Mucosa of rectum (tissue), 2 donors: ENCODE measurements around the gene CDAN1.

Experiments
- H3K27ac ChIP-seq, 2 donors: one replicate each; pipeline ENCODE4 v1.7.0; 2013; ENCODE audit warnings: inconsistent platforms in 2 of 2, low read depth in 2 of 2, low read length in 2 of 2
- H3K27me3 ChIP-seq, 2 donors: one replicate each; pipeline ENCODE4 v1.7.0; 2013; ENCODE audit warnings: low read length in 2 of 2; ENCODE audit not compliant: control insufficient read depth in 2 of 2, insufficient read depth in 2 of 2
- H3K36me3 ChIP-seq, 2 donors: one replicate each; pipeline ENCODE4 v1.7.0; 2013; ENCODE audit warnings: low read length in 2 of 2; ENCODE audit not compliant: control insufficient read depth in 2 of 2, insufficient read depth in 2 of 2
- H3K4me1 ChIP-seq, 2 donors: one replicate each; pipeline ENCODE4 v1.7.0; 2013; ENCODE audit warnings: low read length in 2 of 2, mild to moderate bottlenecking in 1 of 2; ENCODE audit not compliant: control insufficient read depth in 2 of 2, insufficient read depth in 2 of 2
- H3K4me3 ChIP-seq, 2 donors: one replicate each; pipeline ENCODE4 v1.7.0; 2013; ENCODE audit warnings: low read length in 2 of 2
- H3K9ac ChIP-seq, 2 donors: one replicate each; pipeline ENCODE4 v1.7.0; 2013; ENCODE audit warnings: low read length in 2 of 2, low read depth in 1 of 2, mild to moderate bottlenecking in 1 of 2
- H3K9me3 ChIP-seq, 2 donors: one replicate each; pipeline ENCODE4 v1.7.0; 2013; ENCODE audit warnings: low read length in 2 of 2; ENCODE audit not compliant: control insufficient read depth in 2 of 2
- donor health status: healthy.
- donor health status: Normal muscosa, but diverticular disease.

The CDAN1 gene

GRCh38 chr15:42735382-42736165, 1.4 kb downstream of the CDAN1 start:
- H3K4me3 ChIP-seq: peak overlapping the region; percentile 82 to 96
- no peak overlapping the region for H3K27ac ChIP-seq
- H3K9me3 ChIP-seq: no peaks in the 10 kb centered on the region
- H3K27me3 ChIP-seq: no peaks in the 10 kb centered on the region
- peak overlapping the region in 1 of 2 donors; percentile 92 for H3K9ac ChIP-seq
- H3K4me1 ChIP-seq: peaks cover 7 to 15% of the 10 kb centered on the region in 2 donors
- peaks cover 34 to 36% of the 10 kb centered on the region in 2 donors for H3K36me3 ChIP-seq

GRCh38 chr15:42734076-42734672, 2.8 kb downstream of the CDAN1 start:
- H3K36me3 ChIP-seq: peaks cover 37 to 49% of the 10 kb centered on the region in 2 donors
- no peak overlapping the region for H3K9ac ChIP-seq
- peaks cover 7 to 15% of the 10 kb centered on the region in 2 donors for H3K4me1 ChIP-seq
- H3K9me3 ChIP-seq: no peaks in the 10 kb centered on the region
- no peaks in the 10 kb centered on the region for H3K27me3 ChIP-seq
- no peak overlapping the region for H3K27ac ChIP-seq
- H3K4me3 ChIP-seq: no peak overlapping the region

- Histone ChIP-seq H3K4me3 (no peak overlapping the region), H3K36me3 (peaks cover 45 to 52% of the 10 kb centered on the region in 2 donors), H3K9me3 (no peaks in the 10 kb centered on the region), H3K4me1 (peaks cover 7 to 15% of the 10 kb centered on the region in 2 donors), H3K27ac (no peak overlapping the region), H3K27me3 (no peaks in the 10 kb centered on the region), H3K9ac (no peak overlapping the region)
Measured at GRCh38 chr15:42733027-42733426, 3.9 kb downstream of the CDAN1 start.

- peaks cover 51 to 59% of the 10 kb centered on the region in 2 donors for H3K36me3 ChIP-seq
- no peak overlapping the region for H3K27ac ChIP-seq
- peaks cover 7 to 11% of the 10 kb centered on the region in 2 donors for H3K4me1 ChIP-seq
Measured at GRCh38 chr15:42732095-42732827, 4.7 kb downstream of the CDAN1 start.

GRCh38 chr15:42731461-42731860, 5.5 kb downstream of the CDAN1 start:
- H3K27ac ChIP-seq: no peak overlapping the region
- peaks cover 6 to 8% of the 10 kb centered on the region in 2 donors for H3K4me1 ChIP-seq
- H3K9ac ChIP-seq: no peak overlapping the region
- no peak overlapping the region for H3K4me3 ChIP-seq
- H3K27me3 ChIP-seq: no peaks in the 10 kb centered on the region
- H3K36me3 ChIP-seq: peaks cover 57 to 66% of the 10 kb centered on the region in 2 donors
- H3K9me3 ChIP-seq: no peaks in the 10 kb centered on the region

More at GRCh38 chr15:42732095-42732827, 4.7 kb downstream of the CDAN1 start:
- Histone ChIP-seq H3K9ac (no peak overlapping the region), H3K4me3 (no peak overlapping the region), H3K27me3 (no peaks in the 10 kb centered on the region), H3K9me3 (no peaks in the 10 kb centered on the region)

GRCh38 chr15:42730536-42730935, 6.4 kb downstream of the CDAN1 start:
- Histone ChIP-seq H3K36me3 (peaks cover 63 to 73% of the 10 kb centered on the region in 2 donors), H3K9me3 (no peaks in the 10 kb centered on the region), H3K27ac (no peak overlapping the region), H3K4me1 (peaks cover 0 to 3% of the 10 kb centered on the region in 2 donors), H3K9ac (no peak overlapping the region), H3K4me3 (no peak overlapping the region), H3K27me3 (no peaks in the 10 kb centered on the region)

GRCh38 chr15:42730135-42730534, 6.8 kb downstream of the CDAN1 start:
- no peak overlapping the region for H3K27ac ChIP-seq
- no peak overlapping the region for H3K9ac ChIP-seq
- H3K36me3 ChIP-seq: peaks cover 67 to 76% of the 10 kb centered on the region in 2 donors

GRCh38 chr15:42729409-42729808, 7.5 kb downstream of the CDAN1 start:
- Histone ChIP-seq H3K27me3 (no peaks in the 10 kb centered on the region), H3K27ac (no peak overlapping the region), H3K4me3 (no peak overlapping the region), H3K9ac (no peak overlapping the region), H3K4me1 (no peaks in the 10 kb centered on the region), H3K36me3 (peaks cover 72 to 80% of the 10 kb centered on the region in 2 donors), H3K9me3 (no peaks in the 10 kb centered on the region)

More at GRCh38 chr15:42730135-42730534, 6.8 kb downstream of the CDAN1 start:
- Histone ChIP-seq H3K9me3 (no peaks in the 10 kb centered on the region), H3K4me3 (no peak overlapping the region), H3K27me3 (no peaks in the 10 kb centered on the region), H3K4me1 (no peaks in the 10 kb centered on the region)

- H3K36me3 ChIP-seq: peaks cover 73 to 80% of the 10 kb centered on the region in 2 donors
Measured at GRCh38 chr15:42728972-42729371, 8.0 kb downstream of the CDAN1 start.

GRCh38 chr15:42728560-42728959, 8.4 kb downstream of the CDAN1 start:
- no peaks in the 10 kb centered on the region for H3K9me3 ChIP-seq
- no peak overlapping the region for H3K9ac ChIP-seq
- no peaks in the 10 kb centered on the region for H3K4me1 ChIP-seq
- H3K27ac ChIP-seq: no peak overlapping the region
- no peaks in the 10 kb centered on the region for H3K27me3 ChIP-seq
- peaks cover 69 to 80% of the 10 kb centered on the region in 2 donors for H3K36me3 ChIP-seq
- no peak overlapping the region for H3K4me3 ChIP-seq

More at GRCh38 chr15:42728972-42729371, 8.0 kb downstream of the CDAN1 start:
- H3K27me3 ChIP-seq: no peaks in the 10 kb centered on the region
- H3K4me1 ChIP-seq: no peaks in the 10 kb centered on the region
- no peaks in the 10 kb centered on the region for H3K9me3 ChIP-seq
- H3K9ac ChIP-seq: no peak overlapping the region
- H3K4me3 ChIP-seq: no peak overlapping the region
- H3K27ac ChIP-seq: no peak overlapping the region
